HCT116 (cell line): ENCODE data around the gene RAB5IF. TPM values are rescaled to one million over a fixed set of nuclear protein-coding genes. Genes with fewer than 3 reads are reported as not detected.

Experiments used
- ATAC-seq: fragments of 200-7000 bp; cut with Tn5 transposase; 2 replicates; pipeline ENCODE4 v1.9.1; 2020; ENCODE audit warnings: mild to moderate bottlenecking, moderate library complexity
- BruUV-seq: library from RNA; stranded (reverse); fragments of 400-500 nt; replicated peaks from 2 replicates; lab custom pipeline; 2021; lab: Mats Ljungman, UMichigan
- CTCF ChIA-PET: fragments of 300-600 bp; sonication (Branson Sonifier 250); formaldehyde crosslinking; loops from one replicate; lab custom pipeline; 2021; ENCODE audit warnings: antibody characterized with exemption; lab: Charles Lee
- POLR2A ChIA-PET: fragments of 300-600, 350-600 bp; sonication (Branson Sonifier 250); formaldehyde crosslinking; loops from one replicate; lab custom pipeline; 2021; ENCODE audit warnings: antibody characterized with exemption; lab: Charles Lee
- RAD21 ChIA-PET, 2 experiments: fragments of 300-600 bp; sonication (Branson Sonifier 250); formaldehyde crosslinking; loops; one replicate each; lab custom pipeline; 2023; ENCODE audit warnings: low total read pairs in 2 of 2; ENCODE audit not compliant: uncharacterized antibody in 2 of 2, unreplicated experiment in 2 of 2, low non-redundant PET in 1 of 2; lab: Charles Lee
- DNase-seq: peaks from one replicate; pipeline ENCODE4 v3.0.0-alpha.2; 2010; ENCODE audit warnings: low read depth, low spot score
- H2AFZ ChIP-seq: fragments of 200-600 bp; shearing (Covaris generic), sonication (generic); 2 replicates; pipeline ENCODE4 v1.6.1; 2017; ENCODE audit warnings: low read depth, mixed run types, mixed read lengths, antibody characterized with exemption, low read length; ENCODE audit not compliant: poor library complexity, severe bottlenecking
- H3K27ac ChIP-seq: 2 replicates; pipeline ENCODE4 v1.5.1; 2012; ENCODE audit warnings: low read depth, low read length
- H3K27me3 ChIP-seq: fragments of 200-600 bp; sonication (generic); 2 replicates; pipeline ENCODE4 v1.6.1; 2016; ENCODE audit warnings: mixed run types, low read length, mixed read lengths; ENCODE audit not compliant: insufficient read depth
- H3K36me3 ChIP-seq, 2 experiments: fragments of 200-500 bp in 1 of 2; fragments of 200-600 bp in 1 of 2; sonication (Bioruptor generic) in 1 of 2; sonication (generic) in 1 of 2; 2 replicates each; pipeline versions ENCODE4 v1.5.1 to v1.6.1; 2014 to 2016; ENCODE audit warnings: low read length in 2 of 2, inconsistent platforms in 1 of 2, mixed read lengths in 1 of 2, mixed run types in 1 of 2; ENCODE audit not compliant: insufficient read depth in 2 of 2, control insufficient read depth in 1 of 2
- H3K4me1 ChIP-seq, 2 experiments: fragments of 200-600 bp in 1 of 2; sonication (generic) in 1 of 2; 2 replicates each; pipeline versions ENCODE4 v1.5.1 to v1.6.1; 2012 to 2017; ENCODE audit warnings: low read length in 2 of 2, inconsistent platforms in 1 of 2, mild to moderate bottlenecking in 1 of 2, mixed read lengths in 1 of 2, mixed run types in 1 of 2, moderate library complexity in 1 of 2; ENCODE audit not compliant: insufficient read depth in 2 of 2, control insufficient read depth in 1 of 2
- H3K4me2 ChIP-seq: fragments of 200-600 bp; sonication (generic); 2 replicates; pipeline ENCODE4 v1.6.1; 2017; ENCODE audit warnings: mixed run types, low read length, mixed read lengths
- H3K4me3 ChIP-seq, 2 experiments: fragments of 200-600 bp in 1 of 2; sonication (generic) in 1 of 2; replicated peaks in 1 of 2; 2 replicates each; pipeline ENCODE4 v1.5.1; 2011 to 2016; ENCODE audit warnings: low read length in 2 of 2, control low read depth in 1 of 2, low read depth in 1 of 2, mild to moderate bottlenecking in 1 of 2, mixed read lengths in 1 of 2, mixed run types in 1 of 2
- H3K79me2 ChIP-seq: fragments of 200-600 bp; sonication (generic); 2 replicates; pipeline ENCODE4 v1.6.1; 2017; ENCODE audit warnings: mild to moderate bottlenecking, mixed run types, low read length, moderate library complexity, mixed read lengths; ENCODE audit not compliant: insufficient read depth
- H3K9ac ChIP-seq: fragments of 200-600 bp; sonication (generic); 2 replicates; pipeline ENCODE4 v1.6.1; 2016; ENCODE audit warnings: low read length, mixed read lengths
- H3K9me2 ChIP-seq: fragments of 200-600 bp; sonication (generic), shearing (Covaris generic); 2 replicates; pipeline ENCODE4 v1.6.1; 2017; ENCODE audit warnings: mixed run types, mild to moderate bottlenecking, moderate library complexity; ENCODE audit not compliant: insufficient read depth
- H3K9me3 ChIP-seq, 2 experiments: fragments of 200-500 bp in 1 of 2; fragments of 200-600 bp in 1 of 2; sonication (Bioruptor generic) in 1 of 2; sonication (generic) in 1 of 2; 2 replicates each; pipeline ENCODE4 v1.6.1; 2014 to 2017; ENCODE audit warnings: low read length in 2 of 2, mixed read lengths in 2 of 2, inconsistent platforms in 1 of 2, low read depth in 1 of 2, mild to moderate bottlenecking in 1 of 2, mixed run types in 1 of 2, moderate library complexity in 1 of 2; ENCODE audit not compliant: control insufficient read depth in 1 of 2, insufficient read depth in 1 of 2
- H4K20me1 ChIP-seq: fragments of 200-600 bp; sonication (generic), shearing (Covaris generic); 2 replicates; pipeline ENCODE4 v1.6.1; 2017; ENCODE audit warnings: mixed run types, mild to moderate bottlenecking, moderate library complexity; ENCODE audit not compliant: insufficient read depth
- CBX3 ChIP-seq: IDR thresholded peaks from 2 replicates; pipeline ENCODE4 v1.6.1; 2012; ENCODE audit warnings: low read depth
- CEBPB ChIP-seq: IDR thresholded peaks from 2 replicates; pipeline ENCODE4 v1.6.1; 2012; ENCODE audit warnings: low read depth
- SP1 ChIP-seq: IDR thresholded peaks from 2 replicates; pipeline ENCODE4 v1.6.1; 2012; ENCODE audit warnings: low read depth
- SRF ChIP-seq: IDR thresholded peaks from 2 replicates; pipeline ENCODE4 v1.6.1; 2012; ENCODE audit warnings: low read depth
- ZBTB33 ChIP-seq: IDR thresholded peaks from 2 replicates; pipeline ENCODE4 v1.6.1; 2011; ENCODE audit warnings: mild to moderate bottlenecking, low read length, moderate library complexity; ENCODE audit not compliant: insufficient replicate concordance; ENCODE audit errors: extremely low read depth
- ZFX ChIP-seq: fragments of 450-650 bp; IDR thresholded peaks from 2 replicates; pipeline ENCODE4 v1.6.1; 2017
- intact Hi-C: fragments of 100-400 bp; cut with micrococcal nuclease; formaldehyde crosslinking; loops from 2 replicates; pipeline ENCODE4 v1.10.0; 2022
- total RNA-seq: library from RNA; stranded (reverse); gene quantifications from one replicate; pipeline ENCODE4 v1.2.1, GENCODE V29; 2021; ENCODE audit not compliant: unreplicated experiment

RAB5IF gene
- total RNA-seq, 1 experiment from 2014 or later = 82.9 TPM

DNA sequence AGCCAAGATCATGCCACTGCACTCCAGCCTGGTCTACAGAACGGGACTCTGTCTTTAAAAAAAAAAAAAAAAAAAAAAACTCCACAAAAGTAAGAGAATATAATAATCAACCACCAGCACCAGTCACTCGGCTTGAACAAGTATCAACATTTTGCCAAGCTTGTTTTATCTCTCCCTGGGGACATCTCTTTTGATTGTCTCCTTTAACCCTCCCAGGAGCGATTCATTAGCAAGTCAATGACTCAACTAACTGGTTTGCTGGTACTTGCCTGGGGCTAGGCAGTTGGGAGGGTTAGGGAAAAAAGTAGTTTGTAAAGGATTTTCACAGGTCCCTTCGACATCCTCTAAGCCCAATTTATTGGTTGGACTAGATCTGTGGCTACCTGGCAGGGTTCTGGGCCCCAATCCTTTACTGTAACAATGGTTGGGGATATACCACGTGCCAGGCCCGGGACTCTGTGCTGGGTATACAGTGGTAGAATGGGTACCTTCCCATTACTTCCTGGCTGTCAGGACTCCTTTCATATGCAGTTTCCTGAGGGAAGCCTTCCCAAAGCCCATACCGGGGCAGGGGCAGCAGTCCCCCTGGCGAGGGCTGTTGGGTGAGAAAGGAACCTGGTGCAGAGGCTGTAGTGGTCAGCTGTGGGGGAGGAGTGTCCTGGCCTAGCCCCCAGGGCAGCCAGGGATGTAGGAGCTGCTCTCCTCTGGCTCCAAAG lies 20.0 kb upstream of the RAB5IF start:
- Histone ChIP-seq H3K4me3 (no peak overlapping the region), H3K27me3 (no peaks in the 10 kb centered on the region), H3K9me2 (no peaks in the 10 kb centered on the region), H3K9me3 (no peaks in the 10 kb centered on the region), H2AFZ (no peak overlapping the region), H4K20me1 (no peaks in the 10 kb centered on the region), H3K4me2 (no peak overlapping the region), H3K4me1 (peaks cover 2 to 11% of the 10 kb centered on the region in 2 experiments; a peak in 3 of 4 replicates), H3K9ac (no peak overlapping the region), H3K27ac (no peak overlapping the region), H3K36me3 (peaks cover 0 to 2% of the 10 kb centered on the region in 2 experiments; a peak in 3 of 4 replicates), H3K79me2 (no peaks in the 10 kb centered on the region)
- intact Hi-C loops = no loop called here
- POLR2A ChIA-PET = interaction anchor here (0.5 to 1.4 kb wide), 3 partner anchors 9 to 71 kb away, joined by 3 to 4 read pairs (median 3); no protein-coding TSS in a partner anchor
- no peak for TF ChIP-seq ZBTB33
- TF ChIP-seq CBX3 = no peak
- no peak for TF ChIP-seq ZFX
- no peak for TF ChIP-seq SP1
- TF ChIP-seq CEBPB = no peak
- TF ChIP-seq SRF = no peak
- ATAC-seq (no peak), DNase-seq (no peak)
- RAD21 ChIA-PET = no interaction called here
- CTCF ChIA-PET = interaction anchor here (0.8 to 1.0 kb wide), 2 partner anchors 8 to 11 kb away, joined by 3 to 6 read pairs; no protein-coding TSS in a partner anchor
- BruUV-seq = no TSS peak
